Measurements from ENCODE around the gene SLC13A4. TPM values are rescaled to one million over a fixed set of nuclear protein-coding genes. Genes with fewer than 3 reads are reported as not detected.

Gene SLC13A4
- total RNA-seq, 1 donor: not detected

- DNase-seq (ENCODE audit: low read depth in 2 of 3, low spot score in 2 of 3): no peak
Observed at GRCh38 chr7:135721198-135721820, 6.7 kb downstream of the SLC13A4 start.

GRCh38 chr7:135719688-135720087 is 8.3 kb downstream of the SLC13A4 start:
- DNase-seq (ENCODE audit: low read depth in 2 of 3, low spot score in 2 of 3): peak in 1 of 3 donors; percentile 31

DNA sequence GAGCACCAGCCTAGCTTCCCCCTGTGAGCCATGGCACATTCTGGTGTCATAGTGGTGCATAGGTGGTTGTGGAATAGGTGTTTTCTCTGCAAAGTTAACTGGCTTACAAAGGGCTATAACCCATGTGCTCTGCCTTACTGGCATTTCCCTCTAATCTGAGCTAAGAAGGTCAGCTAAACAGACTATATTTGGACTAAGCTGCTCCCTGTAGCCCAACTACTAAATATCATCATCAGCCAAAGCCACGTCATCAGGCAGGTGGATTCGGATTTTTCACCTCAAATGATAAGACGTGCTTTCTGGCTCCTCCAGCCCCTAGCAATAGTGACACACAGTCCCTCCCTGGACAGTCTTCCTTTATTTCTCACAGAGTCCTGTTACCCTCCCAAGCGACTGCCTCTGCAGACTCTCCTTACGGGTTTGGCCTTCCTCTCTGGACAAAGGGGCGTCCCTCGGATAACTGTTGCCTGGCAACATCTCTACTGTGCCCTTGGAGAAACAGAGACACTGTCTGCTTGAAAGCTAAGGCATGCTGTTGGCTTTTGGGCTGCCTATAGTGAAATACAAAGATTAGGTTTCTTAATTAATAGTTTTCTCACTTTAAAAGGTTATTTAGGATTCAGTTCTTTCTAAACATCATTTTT is 9.1 kb downstream of the SLC13A4 start:
- DNase-seq (ENCODE audit: low read depth in 2 of 3, low spot score in 2 of 3): no peak

GRCh38 chr7:135718219-135718618 is 9.8 kb downstream of the SLC13A4 start:
- no peak for DNase-seq (ENCODE audit: low read depth in 2 of 3, low spot score in 2 of 3)

DNA sequence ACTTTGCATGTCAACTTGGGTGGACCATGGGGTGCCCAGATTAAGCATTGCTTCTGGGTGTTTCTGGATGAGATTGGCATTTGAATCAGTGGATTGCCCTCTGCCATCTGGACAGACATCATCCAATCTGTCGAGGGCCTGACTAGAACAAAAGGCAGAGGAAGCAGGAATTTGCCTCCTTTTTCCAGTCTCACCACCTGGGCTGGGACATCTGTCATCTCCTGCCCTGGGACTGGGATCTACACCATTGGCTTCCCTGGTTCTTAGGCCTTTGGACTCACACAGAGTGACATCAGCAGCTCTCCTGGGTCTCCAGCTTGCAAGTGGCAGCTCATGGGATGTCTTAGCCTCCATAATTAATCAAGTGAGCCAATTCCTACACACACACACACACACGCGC is 10.3 kb downstream of the SLC13A4 start:
- DNase-seq (ENCODE audit: low read depth in 2 of 3, low spot score in 2 of 3): no peak

GRCh38 chr7:135716677-135717238 is 11.2 kb downstream of the SLC13A4 start:
- no peak for DNase-seq (ENCODE audit: low read depth in 2 of 3, low spot score in 2 of 3)

DNA sequence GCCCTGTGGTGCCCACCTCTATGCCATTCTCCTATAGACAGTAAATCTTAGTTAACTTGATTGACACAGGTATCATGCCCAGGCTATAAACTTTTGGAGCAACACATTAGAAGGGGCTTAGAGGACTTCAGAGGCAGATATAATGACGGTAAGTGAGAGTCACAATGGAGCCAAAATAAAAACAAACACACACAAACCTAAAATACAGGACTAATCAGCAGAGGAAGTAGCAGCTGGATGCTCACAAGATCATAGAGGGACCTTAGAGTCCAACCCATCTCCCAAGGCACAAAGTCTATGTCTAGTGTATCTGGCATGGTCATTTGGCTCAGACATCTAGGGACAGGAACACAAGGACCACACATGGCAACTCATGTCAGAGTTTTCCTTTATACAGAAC is 12.3 kb downstream of the SLC13A4 start:
- no peak for DNase-seq (ENCODE audit: low read depth in 2 of 3, low spot score in 2 of 3)

DNA sequence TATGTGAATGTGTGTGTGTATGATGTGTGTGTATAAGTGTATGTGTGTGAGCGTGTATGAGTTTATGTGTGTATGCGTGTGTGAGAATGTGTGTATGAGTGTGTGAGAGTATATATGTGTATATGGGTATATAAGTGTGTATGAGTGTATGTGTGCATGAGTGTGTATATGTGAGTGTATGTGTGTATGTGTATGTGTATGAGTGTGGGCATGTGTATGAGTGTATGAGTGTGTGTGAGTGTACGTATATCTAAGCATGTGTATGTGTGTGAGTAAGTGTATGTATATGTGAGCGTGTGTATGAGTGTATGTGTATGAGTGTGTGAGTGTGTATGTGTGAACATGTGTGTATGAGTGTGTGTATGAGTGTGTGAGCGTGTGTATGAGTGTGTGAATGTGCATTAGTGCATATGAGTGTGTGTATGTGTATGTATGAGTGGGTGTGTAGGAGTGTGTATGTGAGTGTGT is 12.9 kb downstream of the SLC13A4 start:
- no peak for DNase-seq (ENCODE audit: low read depth in 2 of 3, low spot score in 2 of 3)

GRCh38 chr7:135714534-135715009 is 13.4 kb downstream of the SLC13A4 start:
- no peak for DNase-seq (ENCODE audit: low read depth in 2 of 3, low spot score in 2 of 3)

DNA sequence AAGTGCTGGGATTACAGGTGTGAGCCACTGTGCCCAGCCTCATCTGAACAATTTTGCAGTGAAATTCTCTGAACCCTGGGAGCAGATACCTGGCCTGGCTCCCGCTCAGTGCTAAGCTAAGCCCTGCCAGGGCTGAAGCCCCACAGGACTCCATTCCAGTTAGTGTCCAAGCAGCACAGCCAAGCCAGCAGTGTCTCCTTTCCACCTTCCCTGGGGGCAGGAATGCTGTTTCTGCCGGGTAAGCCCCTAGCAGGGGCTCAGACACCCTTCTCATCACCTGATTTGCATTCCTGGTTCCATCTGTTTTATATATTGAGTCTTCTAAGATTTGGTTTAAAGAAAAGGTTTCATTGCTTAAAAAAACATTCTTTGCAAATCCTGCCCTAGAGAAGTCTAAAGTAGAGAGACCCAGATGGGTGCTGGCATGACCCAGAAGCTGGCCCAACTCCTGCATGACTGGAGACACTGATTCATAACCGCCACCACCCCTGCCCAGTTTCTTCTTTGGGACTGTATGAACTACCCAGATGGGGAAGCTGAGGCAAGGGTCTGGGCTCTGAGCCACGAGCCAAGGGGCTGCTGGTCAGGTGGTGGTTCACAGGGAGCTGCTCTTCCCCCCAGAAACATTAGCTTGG is 14.0 kb downstream of the SLC13A4 start:
- no peak for DNase-seq (ENCODE audit: low read depth in 2 of 3, low spot score in 2 of 3)

DNA sequence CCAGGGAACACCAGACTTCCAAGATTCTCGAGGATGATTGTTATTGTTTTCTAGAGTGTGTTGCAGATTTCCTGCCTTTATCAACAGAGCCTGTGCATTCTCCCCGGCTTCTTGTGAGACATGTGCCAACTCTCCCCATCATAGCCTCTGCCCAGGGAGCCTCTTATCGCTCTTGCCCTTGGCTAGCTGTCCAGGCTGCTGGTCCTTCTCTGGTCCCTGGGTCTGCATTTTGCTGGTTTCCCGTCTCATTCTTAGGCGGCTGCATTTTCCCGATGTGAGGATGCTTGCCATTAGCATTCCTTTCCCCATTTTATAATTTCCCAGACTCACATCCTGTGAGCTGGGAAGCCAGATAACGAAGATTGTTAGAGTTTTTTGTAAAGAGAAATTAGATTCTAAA is 15.2 kb downstream of the SLC13A4 start:
- no peak for DNase-seq (ENCODE audit: low read depth in 2 of 3, low spot score in 2 of 3)

- DNase-seq (ENCODE audit: low read depth in 2 of 3, low spot score in 2 of 3): no peak
Observed at GRCh38 chr7:135712182-135712782, 15.7 kb downstream of the SLC13A4 start.

DNA sequence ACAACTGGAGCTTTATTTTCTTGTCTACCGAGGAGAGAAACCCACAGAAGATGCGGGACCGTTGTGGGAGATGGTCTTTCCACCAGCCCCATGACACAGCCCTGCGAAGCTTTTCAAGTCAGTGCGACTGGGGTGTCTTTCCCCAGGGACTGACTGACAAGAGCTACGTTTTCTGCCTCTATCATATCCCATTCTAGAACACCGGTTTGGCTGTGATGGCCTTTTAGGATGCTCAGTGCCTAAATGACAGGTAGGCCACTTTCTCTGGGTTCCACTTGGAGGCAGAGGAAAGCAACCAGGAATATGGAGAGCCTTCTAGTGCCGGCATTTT is 16.9 kb downstream of the SLC13A4 start:
- no peak for DNase-seq (ENCODE audit: low read depth in 2 of 3, low spot score in 2 of 3)

- DNase-seq (ENCODE audit: low read depth in 2 of 3, low spot score in 2 of 3): no peak
Observed at GRCh38 chr7:135710417-135711138, 17.4 kb downstream of the SLC13A4 start.

GRCh38 chr7:135709508-135709907 is 18.5 kb downstream of the SLC13A4 start:
- no peak for DNase-seq (ENCODE audit: low read depth in 2 of 3, low spot score in 2 of 3)

- DNase-seq (ENCODE audit: low read depth in 2 of 3, low spot score in 2 of 3): no peak
Observed at GRCh38 chr7:135708041-135708440, 19.9 kb downstream of the SLC13A4 start.

DNA sequence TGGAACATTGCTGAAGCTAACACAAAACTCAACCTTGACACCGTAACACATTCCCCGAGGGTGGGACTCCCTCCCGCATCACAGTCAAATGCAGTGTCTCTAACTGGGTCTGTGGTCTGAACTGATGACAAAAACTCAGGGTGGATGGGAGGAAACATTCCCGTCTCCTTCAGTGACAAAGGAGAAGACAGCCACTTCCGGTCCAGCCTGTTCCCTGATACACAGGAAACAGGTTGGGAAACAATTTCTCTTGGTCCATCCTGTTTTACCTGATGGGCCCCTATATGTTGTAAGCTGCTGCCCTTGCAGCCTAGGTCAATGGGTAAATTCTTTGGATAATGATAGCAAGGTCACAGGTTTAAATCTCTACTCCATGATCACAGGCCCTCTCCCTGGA is 20.4 kb downstream of the SLC13A4 start:
- no peak for DNase-seq (ENCODE audit: low read depth in 2 of 3, low spot score in 2 of 3)

DNA sequence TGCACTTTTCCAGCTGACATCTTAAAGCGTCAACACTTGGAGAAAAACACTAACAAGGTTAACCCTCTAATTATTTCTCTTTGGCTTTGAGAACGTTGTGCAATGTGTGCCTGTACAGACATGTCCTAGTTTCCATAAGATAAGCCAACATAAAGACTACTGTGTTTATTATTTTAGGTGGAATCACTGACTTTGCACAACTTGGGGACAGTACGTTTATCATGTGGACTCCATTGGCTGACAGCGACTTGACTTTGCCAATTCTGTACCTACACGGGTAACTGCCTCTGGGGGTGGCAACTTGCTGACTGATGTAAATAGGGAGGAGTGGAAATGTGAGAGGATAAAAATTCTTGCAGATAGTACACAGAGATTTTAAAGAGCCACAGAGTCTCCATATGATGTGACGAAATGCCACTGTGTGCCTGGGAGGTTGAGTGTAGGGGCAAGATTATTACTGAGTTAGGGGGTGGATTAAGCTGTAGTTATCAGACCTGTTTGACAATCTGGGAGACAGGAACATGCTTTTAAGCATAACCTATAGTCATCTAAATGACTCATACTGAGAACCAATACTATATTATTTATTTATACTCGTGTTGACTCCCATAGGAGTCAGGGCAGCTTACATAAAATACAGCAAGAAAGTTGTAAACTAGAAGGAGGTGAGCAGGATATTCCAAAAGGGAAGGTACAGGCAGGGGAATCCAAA is 21.0 kb downstream of the SLC13A4 start:
- DNase-seq (ENCODE audit: low read depth in 2 of 3, low spot score in 2 of 3): no peak

GRCh38 chr7:135706038-135706742 is 21.8 kb downstream of the SLC13A4 start:
- no peak for DNase-seq (ENCODE audit: low read depth in 2 of 3, low spot score in 2 of 3)

Measured in hematopoietic multipotent progenitor cell (in vitro differentiated cells).